GM10266 (cell line): ENCODE measurements around the gene WDR86.
A peak's percentile ranks its signal among the peaks of the same experiment; 100 is the strongest.

Experiments
- DNase-seq: peaks from one replicate; pipeline ENCODE4 v3.0.0; 2012; ENCODE audit errors: extremely low spot score
- TF ChIP-seq, protein P1 (sequence below): IDR thresholded peaks from 2 replicates; pipeline ENCODE4 v1.5.1; 2012; ENCODE audit warnings: mild to moderate bottlenecking, low read depth; ENCODE audit not compliant: control insufficient read depth, insufficient read depth; ENCODE audit errors: missing control alignments

WDR86 gene

DNA sequence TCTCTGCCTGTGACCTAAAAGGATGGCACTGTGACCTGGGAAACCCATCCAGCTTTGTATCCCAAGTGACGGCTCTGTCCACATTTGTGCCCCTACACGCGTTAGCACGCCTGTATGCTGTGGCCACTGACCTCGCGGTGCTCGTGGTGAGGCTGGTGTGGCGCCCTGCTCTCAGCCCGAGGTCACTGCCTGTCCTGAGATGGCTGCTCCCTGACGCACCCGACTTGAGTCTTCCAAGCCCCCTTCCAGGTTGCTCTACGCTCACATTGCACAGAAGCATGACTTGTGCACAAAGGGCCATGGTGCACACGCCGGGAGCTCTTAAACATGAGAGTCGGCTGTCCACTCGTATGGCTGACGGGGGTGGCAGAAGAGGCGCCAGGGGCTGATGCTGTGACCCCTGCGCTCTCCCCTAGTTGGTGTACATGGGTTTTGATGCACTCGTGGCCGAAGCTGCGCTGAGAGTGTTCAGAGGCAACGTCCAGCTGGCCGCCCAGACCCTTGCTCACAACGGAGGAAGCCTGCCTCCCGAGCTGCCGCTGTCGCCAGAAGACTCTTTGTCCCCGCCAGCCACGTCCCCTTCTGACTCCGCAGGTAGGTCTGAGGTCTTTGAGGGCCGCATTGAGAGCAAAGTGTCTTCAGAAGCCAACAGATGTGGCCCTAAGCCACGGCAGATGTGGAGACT lies 33.5 kb downstream of the WDR86 start:
- peak; percentile 12 for DNase-seq
- TF ChIP-seq, protein P1, sequence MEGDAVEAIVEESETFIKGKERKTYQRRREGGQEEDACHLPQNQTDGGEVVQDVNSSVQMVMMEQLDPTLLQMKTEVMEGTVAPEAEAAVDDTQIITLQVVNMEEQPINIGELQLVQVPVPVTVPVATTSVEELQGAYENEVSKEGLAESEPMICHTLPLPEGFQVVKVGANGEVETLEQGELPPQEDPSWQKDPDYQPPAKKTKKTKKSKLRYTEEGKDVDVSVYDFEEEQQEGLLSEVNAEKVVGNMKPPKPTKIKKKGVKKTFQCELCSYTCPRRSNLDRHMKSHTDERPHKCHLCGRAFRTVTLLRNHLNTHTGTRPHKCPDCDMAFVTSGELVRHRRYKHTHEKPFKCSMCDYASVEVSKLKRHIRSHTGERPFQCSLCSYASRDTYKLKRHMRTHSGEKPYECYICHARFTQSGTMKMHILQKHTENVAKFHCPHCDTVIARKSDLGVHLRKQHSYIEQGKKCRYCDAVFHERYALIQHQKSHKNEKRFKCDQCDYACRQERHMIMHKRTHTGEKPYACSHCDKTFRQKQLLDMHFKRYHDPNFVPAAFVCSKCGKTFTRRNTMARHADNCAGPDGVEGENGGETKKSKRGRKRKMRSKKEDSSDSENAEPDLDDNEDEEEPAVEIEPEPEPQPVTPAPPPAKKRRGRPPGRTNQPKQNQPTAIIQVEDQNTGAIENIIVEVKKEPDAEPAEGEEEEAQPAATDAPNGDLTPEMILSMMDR, result no peak

GRCh38 chr7:151375530-151376217 lies 34.2 kb downstream of the WDR86 start:
- TF ChIP-seq, protein P1, result no peak

DNA sequence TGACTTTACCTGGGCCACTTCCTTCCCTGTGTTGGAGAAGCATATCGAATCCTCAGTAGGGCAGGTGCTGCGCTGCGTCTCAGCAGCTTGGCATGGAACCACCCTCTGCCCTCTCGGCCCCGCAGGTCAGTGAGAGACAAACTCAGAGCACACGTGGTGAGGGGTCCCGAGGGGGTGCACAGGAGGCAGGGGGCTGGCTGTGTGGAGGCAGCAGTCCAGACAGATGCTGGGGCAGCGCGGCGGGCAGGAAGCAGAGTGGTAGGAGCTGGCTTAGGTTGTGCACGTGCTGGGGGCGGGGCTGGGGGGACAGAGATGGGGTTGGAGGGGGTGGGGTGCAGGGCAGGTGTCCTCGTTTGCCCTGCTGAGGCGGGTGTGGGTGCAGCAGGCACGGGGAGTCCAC lies 35.1 kb downstream of the WDR86 start:
- TF ChIP-seq, protein P1, result no peak
- no peak for DNase-seq

More at GRCh38 chr7:151375530-151376217, 34.2 kb downstream of the WDR86 start:
- no peak for DNase-seq

DNA sequence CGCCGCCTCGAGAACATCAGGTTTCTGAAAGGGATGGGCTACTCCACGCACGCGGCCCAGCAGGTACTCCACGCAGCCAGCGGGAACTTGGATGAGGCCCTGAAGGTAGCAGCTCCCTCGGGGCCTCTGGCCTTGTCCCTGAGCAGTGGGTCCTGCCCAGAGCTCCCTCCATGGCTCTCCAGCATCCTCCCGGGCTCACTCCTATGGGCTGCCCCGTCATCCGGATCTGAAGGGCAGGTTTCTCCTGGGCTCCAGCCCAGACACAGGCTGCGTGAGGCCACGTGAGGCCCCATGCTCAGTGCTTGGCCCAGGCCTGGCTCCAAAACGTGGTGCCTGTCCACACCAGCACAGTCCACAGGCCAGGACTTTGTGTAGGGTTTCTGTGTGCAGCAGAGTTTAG lies 35.7 kb downstream of the WDR86 start:
- TF ChIP-seq, protein P1, result no peak
- DNase-seq, result no peak

DNA sequence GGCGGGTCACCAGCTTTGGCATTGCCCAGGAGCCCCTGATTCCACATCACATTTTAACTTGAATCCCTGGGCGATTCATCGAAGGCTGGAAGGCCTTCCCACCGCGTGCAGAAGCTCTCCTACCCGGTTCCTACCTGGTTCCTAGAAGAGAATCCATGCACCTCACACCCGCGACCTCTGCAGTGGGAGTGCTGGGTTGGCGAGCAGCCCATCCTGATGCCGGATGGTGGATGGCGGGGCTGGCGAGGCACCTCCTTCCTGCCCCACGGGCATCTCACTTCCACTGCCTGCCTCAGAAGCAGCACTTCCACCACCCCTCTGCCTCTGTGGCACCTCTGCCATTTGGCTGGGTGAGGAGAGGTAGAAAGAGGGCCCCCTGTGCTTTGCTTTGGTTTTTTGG lies 36.2 kb downstream of the WDR86 start:
- no peak for DNase-seq
- TF ChIP-seq, protein P1, result no peak

DNA sequence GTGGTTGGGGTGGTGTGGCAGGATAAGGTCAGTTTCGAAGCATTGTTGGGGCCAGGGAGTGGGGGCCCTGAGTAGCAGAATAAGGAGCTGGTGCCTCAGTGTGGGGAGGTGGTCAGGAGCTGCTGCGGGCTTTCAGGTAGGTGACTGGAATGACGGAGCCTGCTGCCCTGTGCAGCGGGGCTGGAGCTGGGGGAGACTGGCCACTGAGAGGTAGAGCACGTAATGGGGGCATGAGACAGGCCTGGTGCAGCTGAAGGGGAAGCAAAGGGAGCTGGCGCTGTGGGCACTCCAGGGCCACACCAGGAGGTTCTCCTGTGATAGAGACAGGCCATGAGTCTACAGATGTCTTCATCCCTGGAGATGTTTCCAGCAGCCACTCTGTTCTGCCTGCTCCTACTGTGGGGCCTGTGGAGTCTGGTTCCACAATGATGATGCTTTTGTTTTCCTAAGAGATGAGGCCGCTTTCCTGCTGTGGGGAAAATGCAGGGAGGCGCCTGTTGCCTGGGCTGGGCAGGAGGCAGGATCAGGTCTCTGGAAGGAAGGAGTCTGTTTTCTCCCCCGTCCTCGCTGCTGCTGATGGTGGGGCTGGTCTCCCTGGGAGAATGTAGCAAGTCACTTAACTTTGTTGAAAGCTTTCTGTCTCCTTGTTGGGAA lies 37.1 kb downstream of the WDR86 start:
- TF ChIP-seq, protein P1, result no peak
- no peak for DNase-seq

DNA sequence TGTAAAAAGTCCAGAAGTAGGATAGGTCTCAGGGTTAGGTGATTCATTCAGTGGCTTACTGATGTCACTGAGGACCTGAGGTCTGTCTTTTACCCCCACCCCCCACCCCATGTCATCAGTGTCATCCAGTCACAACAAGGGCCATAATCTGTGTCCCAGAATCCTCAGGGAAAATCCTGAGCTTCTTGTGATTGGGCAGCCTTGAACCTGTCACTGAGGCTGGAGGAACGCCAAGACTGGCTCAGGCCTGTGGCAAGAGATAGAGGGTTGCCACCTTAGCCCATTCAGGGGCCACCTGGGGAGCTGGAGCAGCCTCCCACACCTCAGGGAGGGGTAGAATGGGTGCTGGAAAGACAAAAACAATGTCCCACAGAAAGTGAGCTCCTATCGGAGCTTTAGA lies 38.6 kb downstream of the WDR86 start:
- DNase-seq, result no peak
- TF ChIP-seq, protein P1, result no peak
